COLO668 (cell line): Measurements from ENCODE around the gene CDON.
A peak's percentile ranks its signal among the peaks of the same experiment; 100 is the strongest.

Source experiments
- DNase-seq: peaks from one replicate; lab custom pipeline; 2025; ENCODE audit not compliant: unreplicated experiment; lab: John Stamatoyannopoulos, UW

The CDON gene

DNA sequence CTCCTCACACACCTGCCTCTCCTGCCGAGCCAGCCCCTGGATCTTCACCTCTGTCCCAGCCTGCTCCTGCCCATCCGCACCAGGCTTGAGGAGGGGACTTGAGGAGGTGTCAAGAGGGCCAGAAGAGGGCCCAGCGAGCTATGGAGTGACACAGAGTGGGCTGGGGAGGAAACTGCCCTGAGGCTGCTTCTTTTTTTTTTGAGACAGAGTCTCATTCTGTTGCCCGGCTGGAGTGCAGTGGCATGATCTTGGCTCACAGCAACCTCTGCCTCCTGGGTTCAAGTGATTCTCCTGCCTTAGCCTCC lies 21.9 kb upstream of the CDON start:
- DNase-seq = no peak

DNA sequence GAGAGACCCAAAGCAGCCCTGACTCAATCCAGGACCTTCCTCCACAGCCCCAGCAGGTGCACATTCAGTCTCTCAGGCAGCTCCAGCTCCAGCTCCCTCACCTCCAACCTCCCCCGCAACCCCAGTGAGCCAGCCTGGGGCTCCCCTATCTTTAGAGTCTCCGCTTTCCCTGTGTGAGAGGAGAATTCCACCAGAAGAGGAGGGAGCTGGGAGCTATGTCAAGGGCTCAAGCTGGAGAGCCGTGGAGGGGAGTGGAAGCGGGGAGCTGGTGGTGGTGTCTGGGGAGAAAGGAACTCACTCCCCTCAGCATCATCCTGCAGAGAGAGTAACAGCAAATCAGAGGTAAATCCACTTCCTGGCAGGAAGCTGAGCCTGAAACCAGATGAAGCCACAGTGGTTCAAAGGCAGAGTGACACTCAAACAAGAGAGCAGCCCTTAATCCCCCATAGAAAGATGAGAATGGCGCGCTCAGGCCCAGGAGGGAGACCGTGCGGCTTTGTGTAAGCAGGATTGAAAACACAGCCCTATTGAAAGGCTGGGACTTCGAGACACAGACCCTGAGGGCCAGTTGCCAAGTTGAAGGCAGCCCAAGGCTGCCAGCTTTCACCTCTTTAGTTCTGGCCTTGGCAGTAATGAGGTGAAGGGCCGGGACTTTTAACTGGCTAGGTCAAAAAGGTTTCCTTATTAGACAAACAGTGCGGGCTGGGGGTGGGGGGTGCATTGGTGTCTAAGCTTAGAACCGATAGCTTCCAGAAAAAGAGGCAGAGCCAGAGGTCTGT lies 21.4 kb upstream of the CDON start:
- no peak for DNase-seq

DNA sequence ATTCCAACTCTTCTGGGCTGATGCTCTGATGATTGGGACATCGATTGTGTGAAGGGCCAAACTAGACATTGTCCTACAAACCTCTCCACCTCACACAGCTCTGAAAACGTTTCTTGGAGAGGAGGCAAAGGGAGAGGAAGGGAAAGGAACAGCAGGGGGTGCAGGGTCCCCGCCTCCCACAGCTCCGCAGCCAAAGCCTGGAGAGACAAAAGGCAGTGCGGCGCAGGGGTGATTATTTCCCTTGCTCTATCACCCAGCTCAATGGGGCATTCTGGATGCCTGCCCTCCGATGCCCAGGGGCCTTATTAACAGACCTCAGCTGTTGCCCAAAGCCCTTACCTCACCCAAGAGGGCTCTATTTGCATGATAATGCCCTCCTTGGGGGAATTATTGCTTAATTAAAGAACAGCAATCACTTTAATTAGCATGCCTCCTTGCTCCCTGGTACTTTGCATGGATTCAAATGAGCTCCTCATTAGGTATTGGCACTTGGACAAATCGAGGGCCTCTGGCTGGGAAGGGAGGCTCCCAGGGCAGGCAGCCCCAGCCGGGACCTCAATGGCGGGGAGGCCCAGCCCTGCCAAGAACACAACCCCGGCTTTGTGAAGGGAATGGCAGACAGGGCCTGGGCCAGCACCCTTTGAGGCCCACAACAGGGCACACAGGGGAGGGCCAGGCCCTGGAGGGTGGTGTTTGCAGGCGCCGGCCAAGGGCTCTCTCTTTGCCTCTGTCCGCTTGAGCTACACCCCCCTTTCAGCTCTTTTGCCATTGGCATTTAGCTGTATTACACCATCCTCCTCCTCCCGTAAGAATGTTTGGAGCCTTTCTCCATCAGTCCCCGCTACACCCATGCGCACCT lies 19.8 kb upstream of the CDON start:
- DNase-seq = no peak

DNA sequence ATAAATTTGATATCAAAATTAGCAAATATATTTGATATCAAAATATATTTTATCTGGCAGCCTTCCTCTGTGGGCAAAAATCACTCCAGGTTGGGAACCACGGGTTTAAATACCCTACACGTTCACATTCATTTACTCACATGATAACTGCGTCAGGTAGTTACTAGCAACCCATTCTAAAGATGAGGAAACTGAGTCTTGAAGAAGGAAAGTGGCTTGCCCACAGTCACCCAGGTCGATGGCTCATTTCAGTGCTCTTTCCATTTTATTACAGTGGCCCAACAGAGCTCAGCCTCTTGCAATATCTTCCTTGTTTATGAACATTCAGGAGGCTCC lies 19.2 kb upstream of the CDON start:
- DNase-seq = no peak

DNA sequence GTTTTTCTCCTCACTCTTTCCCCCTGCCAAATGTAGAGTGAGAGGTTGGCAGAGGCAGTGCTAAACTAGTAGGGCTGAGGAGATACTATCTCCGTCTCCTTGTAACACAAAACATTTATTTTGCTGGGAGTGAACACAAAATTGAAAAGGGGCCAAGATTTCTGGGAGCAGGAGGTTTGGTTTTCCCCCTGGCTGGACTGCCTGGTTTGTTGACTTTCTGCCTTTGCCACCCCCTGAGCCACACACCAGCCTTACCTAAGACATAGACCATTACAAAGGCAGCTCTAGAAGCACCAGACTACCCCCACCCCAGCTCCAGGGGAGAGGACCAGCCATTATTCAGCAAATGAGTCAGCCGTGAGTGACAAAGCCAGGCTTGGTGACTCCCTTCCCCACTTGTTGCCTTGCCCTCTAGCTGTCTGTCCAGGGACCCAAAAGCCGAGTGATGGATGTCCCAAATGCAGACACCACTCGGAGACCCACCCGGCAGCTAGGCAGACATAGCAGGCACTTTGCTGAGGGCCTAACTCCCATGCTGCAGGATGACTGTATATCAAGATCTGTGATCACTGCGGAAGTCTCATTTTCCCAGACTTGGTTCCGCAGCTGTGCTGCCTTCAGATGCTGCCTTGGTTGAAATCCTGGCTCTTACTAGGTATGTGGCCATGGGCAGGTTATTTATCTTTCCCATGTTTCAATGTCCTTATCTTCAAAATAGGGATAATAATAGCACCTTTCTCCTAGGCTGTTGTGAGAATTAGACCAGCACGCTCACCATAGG lies 17.7 kb upstream of the CDON start:
- DNase-seq = peak; percentile 35

DNA sequence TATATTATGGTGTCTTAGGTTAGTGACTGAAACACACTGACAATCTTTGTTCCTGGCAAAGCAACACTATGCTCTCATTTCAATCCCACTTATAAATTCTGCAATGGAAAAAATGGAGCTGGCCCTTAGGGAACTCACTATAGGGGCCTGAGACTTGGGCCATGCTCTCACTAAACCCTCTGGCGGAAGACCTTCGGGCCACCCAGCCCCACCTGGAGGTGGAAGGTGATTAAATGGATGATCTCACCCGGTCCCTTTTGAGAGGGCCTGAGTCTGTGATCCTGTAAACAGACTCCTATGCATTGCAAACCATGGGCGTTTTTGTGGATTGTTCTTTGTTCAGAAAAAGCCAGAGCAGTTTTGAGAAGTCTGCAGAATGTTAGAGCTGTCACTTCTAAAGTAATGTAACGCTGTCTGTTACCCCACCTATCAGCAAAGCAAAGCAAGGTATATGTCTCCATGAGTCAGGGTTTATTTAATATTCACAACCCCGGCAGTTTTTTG lies 17.0 kb upstream of the CDON start:
- peak; percentile 76 for DNase-seq

DNA sequence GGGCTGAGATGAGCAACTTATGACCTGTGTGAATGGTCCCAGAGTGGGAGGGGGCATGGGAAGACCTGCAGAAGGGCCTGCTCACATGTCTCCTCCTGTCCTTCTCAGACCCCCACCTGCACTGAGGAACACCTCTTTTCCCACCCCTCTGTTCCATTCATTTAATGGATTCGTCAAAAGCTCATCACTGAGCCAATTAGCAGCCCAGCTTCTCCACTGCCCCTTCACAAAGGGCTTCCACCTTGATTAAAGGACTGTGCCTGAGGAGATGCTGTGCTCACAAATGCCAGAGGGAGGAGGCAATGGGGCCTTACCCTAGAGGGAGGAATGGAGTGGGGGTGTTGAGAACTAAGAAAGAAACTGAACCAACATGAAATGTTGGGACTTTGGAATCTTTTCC lies 14.0 kb upstream of the CDON start:
- no peak for DNase-seq

DNA sequence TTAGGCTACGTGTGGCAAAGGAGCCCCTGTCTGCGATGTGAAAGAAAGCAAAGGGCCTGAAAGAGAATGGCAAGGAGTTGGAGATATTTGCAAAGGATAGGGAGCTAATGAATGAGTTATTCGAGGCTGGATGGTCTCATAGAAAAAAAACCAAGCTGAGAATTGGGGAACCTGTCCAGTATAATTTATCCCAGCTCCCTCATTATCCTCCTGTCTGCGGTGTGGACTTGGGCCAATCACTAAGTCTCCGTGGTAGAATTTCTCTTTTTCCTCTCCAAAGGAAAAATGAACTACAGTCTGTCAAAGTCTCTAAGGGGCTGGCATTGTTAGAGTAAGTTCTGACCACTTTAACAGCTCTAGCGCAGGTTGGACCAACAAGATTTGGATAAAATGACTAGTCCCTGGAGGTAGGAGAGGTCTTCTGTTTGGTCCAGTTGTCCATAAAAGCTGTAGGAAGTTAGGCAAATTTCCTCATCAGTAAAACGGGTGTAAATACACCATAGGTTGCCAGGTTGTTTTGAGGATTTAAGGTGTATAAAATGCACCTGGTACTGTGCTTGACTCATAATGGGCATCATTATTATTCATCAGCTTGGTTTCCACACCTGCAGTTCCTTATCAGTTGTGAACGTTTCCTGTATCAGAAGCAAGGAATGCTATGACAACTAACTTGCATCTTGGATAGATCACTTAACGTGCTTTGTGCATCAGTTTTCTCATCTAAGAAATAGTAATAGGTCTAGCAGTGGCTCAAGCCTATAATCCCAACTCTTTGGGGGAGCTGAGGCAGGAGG lies 10.3 kb upstream of the CDON start:
- no peak for DNase-seq

DNA sequence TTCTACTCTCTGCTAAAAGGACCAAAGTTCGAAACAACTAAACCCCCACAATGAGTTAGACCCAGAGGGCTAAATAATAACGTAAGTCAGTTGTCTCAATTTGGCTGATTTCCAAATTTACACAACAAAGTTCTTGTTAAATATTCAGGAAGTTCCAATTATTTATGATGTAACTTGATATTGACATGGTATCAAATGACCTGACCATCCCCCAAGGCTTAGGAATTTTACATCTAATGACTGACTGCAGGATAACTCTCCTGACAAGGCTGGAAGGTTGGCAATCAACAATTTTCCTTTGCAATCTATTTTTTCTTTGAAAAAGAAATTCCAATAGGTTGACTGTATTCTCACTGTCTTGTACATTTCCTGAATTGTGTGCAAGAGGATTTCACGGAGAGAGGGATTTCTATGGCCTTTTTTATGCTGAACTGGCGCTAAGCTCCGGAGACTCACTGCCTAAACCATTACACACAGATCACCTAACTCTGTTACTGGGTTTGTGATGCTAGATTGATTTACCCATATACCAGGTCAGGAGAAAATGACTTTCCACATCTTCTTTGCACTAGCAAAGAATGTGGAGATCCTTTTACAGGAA lies 9.6 kb upstream of the CDON start:
- DNase-seq = peak; percentile 30

DNA sequence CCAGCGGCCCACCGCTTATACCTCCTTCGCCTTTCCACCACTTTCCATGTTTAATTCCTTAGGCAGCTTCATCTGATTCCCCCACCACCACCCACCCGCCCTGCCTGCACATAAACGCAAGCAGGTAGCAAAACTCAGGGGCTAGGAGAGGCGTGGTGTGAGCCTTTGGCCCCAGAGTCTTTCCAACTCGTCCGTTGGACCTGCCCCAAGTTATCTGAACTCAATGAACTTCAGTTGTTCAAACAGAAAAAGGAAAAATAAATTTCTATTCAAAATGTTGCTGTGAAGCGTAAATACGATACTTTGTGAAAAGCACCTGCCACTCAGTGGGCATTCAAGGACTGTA lies 814 bp upstream of the CDON start:
- no peak for DNase-seq

DNA sequence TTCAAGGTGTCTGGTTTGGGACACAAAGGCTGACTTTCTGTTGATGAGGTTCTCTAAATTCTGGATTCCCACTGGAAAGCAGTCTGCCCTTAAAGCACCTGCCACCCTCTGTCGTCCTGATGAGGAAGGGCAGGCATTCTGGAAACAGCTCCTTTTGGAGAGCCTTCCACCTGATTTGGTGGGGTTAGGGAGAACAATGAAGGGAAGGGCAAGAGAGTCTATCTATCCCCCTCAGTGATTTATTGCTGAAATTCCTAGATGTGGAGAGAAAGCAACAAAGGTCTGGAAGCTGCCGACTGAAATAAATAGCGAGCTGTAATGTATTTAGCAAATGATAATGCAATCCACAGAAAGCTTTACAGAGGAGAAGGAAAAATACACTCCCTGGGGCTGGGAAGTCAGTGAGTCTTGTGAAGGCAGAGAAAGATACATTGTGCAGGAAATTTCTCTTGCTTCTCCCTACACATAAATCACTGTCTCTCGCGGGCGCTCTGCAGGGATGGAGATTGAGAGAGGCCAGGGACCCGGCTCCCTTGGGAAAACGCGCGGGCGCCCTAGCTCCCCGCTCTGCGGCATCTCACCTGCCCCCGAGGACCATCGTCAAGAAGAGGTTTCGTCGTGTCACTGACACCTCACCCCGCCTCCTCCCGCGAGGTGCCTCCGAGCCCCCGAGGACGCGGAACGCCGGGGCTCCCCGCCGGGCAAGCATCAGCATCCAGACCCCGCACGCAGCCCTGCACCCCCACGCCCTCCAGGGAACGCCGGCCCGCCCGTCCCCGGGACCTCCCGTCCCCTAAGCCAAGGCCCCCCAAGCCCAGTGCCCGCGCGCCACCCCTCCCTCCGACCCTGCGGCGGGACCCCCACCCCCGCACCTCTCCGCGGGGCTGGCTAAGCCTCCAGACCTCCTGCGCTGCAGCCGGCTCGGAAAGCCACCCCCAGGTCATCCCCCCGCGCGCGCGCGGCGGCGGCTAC lies 673 bp downstream of the CDON start:
- DNase-seq = peak; percentile 53

DNA sequence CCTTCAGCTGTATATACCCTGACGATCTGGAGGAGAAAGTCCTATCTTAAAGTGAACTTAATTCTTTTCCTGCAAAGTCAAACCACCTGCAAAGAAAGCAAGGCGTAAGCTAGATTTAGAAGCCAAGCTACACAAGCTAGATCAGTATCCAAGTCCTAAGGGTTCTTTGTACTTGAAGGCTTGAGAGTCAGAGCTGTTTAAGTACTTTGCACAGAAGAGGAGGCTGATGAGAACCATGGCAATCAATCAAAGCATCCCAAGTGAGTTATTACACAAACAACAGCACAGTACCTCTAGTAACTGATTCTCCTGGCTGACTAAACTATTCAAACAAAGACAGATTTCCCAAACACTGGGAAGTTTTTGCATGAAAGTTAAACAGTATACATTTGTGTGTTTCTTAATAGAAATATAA lies 1.9 kb downstream of the CDON start:
- no peak for DNase-seq

DNA sequence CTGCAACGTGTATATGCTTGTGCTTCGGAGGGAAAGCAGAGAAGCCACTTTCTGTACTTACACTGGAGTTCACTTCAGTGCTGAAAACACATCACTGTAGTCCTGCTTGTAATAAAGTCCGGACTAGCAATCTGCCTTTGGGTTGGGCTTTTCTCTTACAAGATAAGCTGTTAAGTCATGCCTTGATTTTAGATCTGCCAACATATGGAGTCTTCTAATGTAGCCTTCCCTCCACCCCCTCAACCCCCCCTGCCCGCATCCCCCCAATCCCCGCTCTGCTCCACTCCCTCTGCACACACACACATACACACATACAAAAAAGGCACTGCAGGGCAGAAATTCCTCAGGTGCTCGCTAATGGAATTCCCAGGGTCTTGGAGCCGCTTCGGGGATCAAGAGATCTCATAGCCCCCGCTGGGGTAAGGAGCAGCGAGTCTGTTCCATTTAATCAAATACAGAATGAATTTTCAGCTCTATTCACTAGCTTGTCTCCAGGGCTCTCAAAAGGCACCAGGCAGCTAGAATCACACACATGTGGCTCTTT lies 3.4 kb downstream of the CDON start:
- DNase-seq = no peak

DNA sequence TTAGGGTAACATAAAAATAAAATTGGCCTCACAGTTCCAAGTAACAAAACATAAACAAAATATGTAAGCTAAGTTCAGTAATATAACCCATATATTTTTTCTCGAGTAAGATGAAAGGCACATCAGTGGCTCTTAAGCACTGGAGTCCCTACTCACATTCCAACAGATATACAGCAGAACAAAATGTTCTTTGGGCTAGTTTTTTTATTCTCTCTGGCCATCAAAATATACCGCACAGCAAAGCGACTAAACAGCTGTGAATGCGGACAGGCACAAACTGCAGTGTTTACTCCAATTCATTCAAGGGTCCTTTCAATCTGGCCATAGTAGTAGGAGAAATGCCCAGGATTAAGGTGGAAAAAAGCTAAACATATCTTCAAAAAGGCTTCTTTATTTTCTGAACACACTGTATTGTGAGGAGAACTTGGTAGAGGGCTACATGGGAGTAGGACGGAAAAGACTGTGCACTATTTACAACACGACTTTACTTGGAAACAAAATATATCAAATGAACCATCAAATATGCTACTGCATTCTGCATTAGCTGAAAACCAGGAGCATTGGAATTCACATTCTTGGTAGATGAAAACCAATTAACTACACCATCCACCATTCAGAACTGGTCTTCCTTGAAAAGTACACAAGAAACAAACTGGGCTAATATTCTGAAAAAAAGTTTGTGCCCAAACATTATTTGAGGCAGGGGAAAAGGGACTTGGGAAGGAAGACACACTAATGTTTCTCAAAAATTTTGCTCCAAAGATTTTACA lies 4.4 kb downstream of the CDON start:
- DNase-seq = no peak

DNA sequence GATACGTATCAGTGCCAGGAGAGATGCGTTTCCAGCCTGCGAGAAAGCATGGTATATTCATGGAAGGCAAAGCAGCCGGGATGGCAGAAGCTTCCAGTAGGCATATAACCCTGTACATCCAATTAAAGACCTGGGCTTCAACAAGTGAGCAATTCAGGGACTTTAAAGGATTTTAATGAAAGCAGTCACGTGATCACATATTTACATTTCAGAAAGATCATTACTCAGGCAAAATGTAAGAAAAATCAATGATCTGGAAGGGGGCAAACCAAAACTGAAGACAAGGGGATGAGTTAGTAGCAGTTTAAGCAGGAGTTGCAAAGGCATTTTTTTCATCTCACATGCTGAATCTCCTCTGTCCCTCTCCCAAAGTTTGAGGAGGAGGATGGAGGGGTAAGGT lies 7.8 kb downstream of the CDON start:
- no peak for DNase-seq

DNA sequence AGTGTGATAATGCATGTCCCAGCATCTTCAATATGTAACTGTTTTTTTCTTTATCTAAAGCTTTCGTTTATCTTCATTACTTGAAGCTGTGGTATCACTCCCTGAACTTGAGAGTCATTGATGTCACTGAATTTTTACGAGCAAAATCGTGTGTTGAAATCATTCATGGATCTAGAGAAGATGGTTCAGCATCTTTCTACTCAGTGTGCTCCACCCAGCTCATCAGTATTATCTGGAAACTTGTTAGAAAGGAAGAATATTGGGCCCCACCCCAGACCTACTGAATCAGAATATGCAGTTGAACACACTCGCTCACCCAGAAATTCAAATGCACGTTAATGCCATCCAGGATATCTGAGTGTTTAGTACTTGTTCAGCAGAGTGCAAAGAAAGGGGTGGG lies 8.3 kb downstream of the CDON start:
- DNase-seq = no peak

DNA sequence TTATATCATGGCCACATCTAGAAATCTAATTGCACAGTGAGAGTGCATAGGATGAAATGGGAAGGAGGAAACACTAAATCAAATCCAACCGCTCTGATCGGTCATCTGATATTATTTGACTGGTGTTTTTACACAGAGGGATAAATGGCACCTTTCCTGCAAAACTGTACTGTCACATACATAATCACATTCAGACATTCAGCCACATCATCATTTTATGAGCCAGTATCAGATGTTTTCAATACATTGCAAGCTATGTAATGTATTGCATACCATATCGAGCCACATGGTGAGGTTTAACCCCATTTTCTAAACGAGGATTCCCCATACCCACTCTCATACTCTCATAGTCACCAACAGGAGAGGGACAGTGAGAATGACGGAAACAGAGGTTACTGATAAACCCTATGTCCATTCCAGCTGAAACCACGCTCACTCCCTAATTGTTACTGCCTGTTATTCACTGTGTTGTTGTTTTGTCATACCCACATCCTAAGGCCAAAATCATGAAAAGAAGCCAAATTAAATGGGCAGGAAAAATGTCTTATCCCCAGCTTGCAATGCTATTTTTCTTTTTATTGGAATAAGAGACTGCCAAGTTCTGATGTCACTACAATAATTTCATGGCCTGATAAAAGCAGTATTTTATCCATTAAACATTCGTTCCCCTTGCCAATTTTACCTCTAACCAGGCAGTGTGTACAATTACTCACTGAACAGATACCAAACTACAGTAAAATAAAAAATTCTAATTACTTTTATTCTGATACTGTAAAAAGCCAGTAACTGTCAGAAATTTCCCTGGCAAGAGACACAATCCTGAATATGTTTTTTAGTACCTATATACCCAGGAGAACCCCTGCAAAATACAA lies 9.0 kb downstream of the CDON start:
- DNase-seq = no peak

DNA sequence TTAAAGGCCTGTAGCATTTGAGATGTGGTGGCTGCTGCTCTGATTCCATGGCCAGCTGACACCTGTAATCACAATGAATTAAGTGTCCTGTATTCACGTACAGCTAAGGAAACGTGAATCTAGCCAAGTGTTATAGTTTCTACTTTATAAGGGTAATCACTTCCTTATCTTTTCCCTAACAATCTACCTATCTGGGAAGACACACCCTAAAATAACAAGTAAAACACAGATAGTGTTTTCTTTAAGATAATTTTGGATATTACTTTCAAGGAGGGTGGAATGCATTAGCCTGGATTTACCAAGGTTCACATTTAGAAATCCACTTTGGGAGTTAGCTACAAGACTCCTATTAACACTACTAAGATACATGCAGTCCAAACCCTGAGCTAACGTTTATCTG lies 11.5 kb downstream of the CDON start:
- DNase-seq = no peak
